ENCODE measurements around the gene FOXJ1.

GRCh38 chr17:76131051-76131691 is 9.9 kb downstream of the FOXJ1 start:
- TF ChIP-seq GABPB1 (CRISPR knock-in tag; IDR thresholded peaks at IDR 0.05): no peak; the same call in 1 of the 2 replicates
- no peak for TF ChIP-seq ZBTB8A (CRISPR knock-in tag; IDR thresholded peaks at IDR 0.05; ENCODE audit: borderline replicate concordance, low read depth)
- TF ChIP-seq ZNF704 (CRISPR knock-in tag; IDR thresholded peaks at IDR 0.05; ENCODE audit: borderline replicate concordance): no peak
- TF ChIP-seq HMG20B (CRISPR knock-in tag; conservative IDR thresholded peaks at IDR 0.05): no peak
- TF ChIP-seq HNRNPLL (IDR thresholded peaks at IDR 0.05; ENCODE audit: low read depth, low read length, poor library complexity, severe bottlenecking): peak; percentile 8
- no peak for TF ChIP-seq EZH2 (conservative IDR thresholded peaks at IDR 0.05; ENCODE audit: low read depth, low read length)
- TF ChIP-seq SMC3 (IDR thresholded peaks at IDR 0.05; ENCODE audit: low read length): no peak
- no peak for TF ChIP-seq ZSCAN30 (CRISPR knock-in tag; IDR thresholded peaks at IDR 0.05)
